GM12878 (cell line): ENCODE results near the gene RRBP1. TPM values are rescaled to one million over a fixed set of nuclear protein-coding genes. Genes with fewer than 3 reads are reported as not detected.

Experiments
- ATAC-seq: fragments of 200-7000 bp; cut with Tn5 transposase; 3 replicates; pipeline ENCODE4 v1.9.1; 2020; ENCODE audit warnings: mild to moderate bottlenecking, moderate library complexity
- BruUV-seq: library from RNA; stranded (reverse); fragments of 400-500 nt; replicated peaks from 2 replicates; lab custom pipeline; 2021; lab: Mats Ljungman, UMichigan
- CTCF ChIA-PET: fragments of 300-600 bp; sonication (Branson Sonifier 250); formaldehyde crosslinking; extraction: SDS; loops from one replicate; lab custom pipeline; 2021; ENCODE audit warnings: inconsistent platforms; lab: Yijun Ruan, JAX
- POLR2A ChIA-PET: fragments of 350-600 bp; formaldehyde crosslinking; extraction: SDS; loops from one replicate; lab custom pipeline; 2021; ENCODE audit warnings: inconsistent platforms; lab: Charles Lee
- RAD21 ChIA-PET: fragments of 300-600 bp; sonication (Branson Sonifier 250); formaldehyde crosslinking; loops from one replicate; lab custom pipeline; 2023; ENCODE audit warnings: antibody characterized with exemption; ENCODE audit not compliant: unreplicated experiment; lab: Charles Lee
- SMC1A ChIA-PET: fragments of 300-600 bp; sonication (Branson Sonifier 250); formaldehyde crosslinking; loops from one replicate; lab custom pipeline; 2023; ENCODE audit not compliant: unreplicated experiment, uncharacterized antibody; lab: Charles Lee
- DNase-seq: peaks from one replicate; pipeline ENCODE4 v3.0.0-alpha.2; 2011; ENCODE audit warnings: low read depth, low spot score
- FAIRE-seq: peaks from 3 replicates; lab custom pipeline; 2011; peaks lifted over from hg19 to GRCh38; lab: Jason Lieb, UNC
- H2AFZ ChIP-seq: 2 replicates; pipeline ENCODE4 v1.6.0; 2011; ENCODE audit warnings: low read depth, low read length, control low read depth; ENCODE audit not compliant: control insufficient read depth
- H3K27ac ChIP-seq: 2 replicates; pipeline ENCODE4 v1.5.1; 2011; ENCODE audit warnings: control low read depth; ENCODE audit not compliant: control insufficient read depth, insufficient read depth
- H3K27me3 ChIP-seq, 2 experiments: replicated peaks in 1 of 2; 2 replicates each; pipeline versions ENCODE4 v1.6.0 to v1.6.1; 2011; ENCODE audit warnings: low read length in 1 of 2; ENCODE audit not compliant: control insufficient read depth in 2 of 2, insufficient read depth in 2 of 2
- H3K36me3 ChIP-seq, 2 experiments: 2 replicates each; pipeline ENCODE4 v1.5.1; 2011; ENCODE audit warnings: low read length in 1 of 2; ENCODE audit not compliant: control insufficient read depth in 2 of 2, insufficient read depth in 2 of 2
- H3K4me1 ChIP-seq: 2 replicates; pipeline ENCODE4 v1.6.1; 2011; ENCODE audit warnings: mild to moderate bottlenecking, low read length, moderate library complexity, mixed read lengths; ENCODE audit not compliant: control insufficient read depth, insufficient read depth
- H3K4me2 ChIP-seq: 2 replicates; pipeline ENCODE4 v1.6.0; 2011; ENCODE audit warnings: control low read depth; ENCODE audit not compliant: control insufficient read depth, insufficient read depth
- H3K4me3 ChIP-seq: fragments of 200-600 bp; sonication (generic); 2 replicates; pipeline ENCODE4 v1.5.1; 2016
- H3K79me2 ChIP-seq: 2 replicates; pipeline ENCODE4 v1.6.0; 2011; ENCODE audit warnings: low read length; ENCODE audit not compliant: control insufficient read depth, insufficient read depth
- H3K9ac ChIP-seq: 2 replicates; pipeline ENCODE4 v1.8.0; 2011; ENCODE audit warnings: low read length, control low read depth, mixed read lengths; ENCODE audit not compliant: control insufficient read depth, insufficient read depth
- H3K9me3 ChIP-seq: replicated peaks from 3 replicates; pipeline ENCODE4 v1.5.1; 2011; ENCODE audit warnings: mild to moderate bottlenecking, low read length; ENCODE audit not compliant: control insufficient read depth, insufficient read depth
- H4K20me1 ChIP-seq: 2 replicates; pipeline ENCODE4 v1.6.0; 2011; ENCODE audit not compliant: control insufficient read depth, insufficient read depth
- BMI1 ChIP-seq: fragments of 450-650 bp; IDR thresholded peaks from 2 replicates; pipeline ENCODE4 v1.6.1; 2016; ENCODE audit warnings: mild to moderate bottlenecking, moderate library complexity, borderline replicate concordance
- CBX3 ChIP-seq: fragments of 200-600 bp; sonication (generic); IDR thresholded peaks from 2 replicates; pipeline ENCODE4 v1.6.1; 2016; ENCODE audit warnings: low read depth, borderline replicate concordance
- PKNOX1 ChIP-seq: fragments of 450-650 bp; IDR thresholded peaks from 2 replicates; pipeline ENCODE4 v1.6.1; 2016; ENCODE audit warnings: mild to moderate bottlenecking
- SIN3A ChIP-seq: IDR thresholded peaks from 2 replicates; pipeline ENCODE4 v1.6.1; 2012; ENCODE audit warnings: low read depth, low read length, improper control_type of control experiment
- SIX5 ChIP-seq: IDR thresholded peaks from 2 replicates; pipeline ENCODE4 v1.6.1; 2011; ENCODE audit warnings: mild to moderate bottlenecking, low read depth, low read length, moderate library complexity; ENCODE audit not compliant: severe bottlenecking
- SKIL ChIP-seq: fragments of 450-650 bp; IDR thresholded peaks from 2 replicates; pipeline ENCODE4 v1.6.1; 2017; ENCODE audit warnings: mild to moderate bottlenecking, low read depth, inconsistent platforms; ENCODE audit not compliant: poor library complexity, severe bottlenecking
- SMAD5 ChIP-seq: IDR thresholded peaks from 2 replicates; pipeline ENCODE4 v1.6.1; 2016; ENCODE audit warnings: antibody characterized with exemption, low read depth
- USF1 ChIP-seq: IDR thresholded peaks from 2 replicates; pipeline ENCODE4 v1.6.1; 2011; ENCODE audit warnings: borderline replicate concordance, low read depth, mild to moderate bottlenecking, moderate library complexity, mixed read lengths, low read length; ENCODE audit not compliant: insufficient read depth; ENCODE audit errors: extremely low read length
- WGBS: methylation state at CpG from one replicate; pipeline ENCODE4 v1.1.6; 2016; ENCODE audit warnings: low lambda C conversion rate; ENCODE audit not compliant: insufficient replicate concordance, insufficient coverage; ENCODE audit errors: missing lambda C conversion rate; 5-methylcytosine and 5-hydroxymethylcytosine counted together
- in situ Hi-C: fragments of 300-500 bp; cut with MboI; formaldehyde crosslinking; loops from 9 replicates; pipeline ENCODE4 v1.14.3; 2018; ENCODE audit warnings: mixed read lengths
- intact Hi-C: fragments of 100-400 bp; cut with micrococcal nuclease; formaldehyde crosslinking; loops from one replicate; pipeline ENCODE4 v1.14.2; 2022; ENCODE audit not compliant: unreplicated experiment
- polyA plus RNA-seq, 11 experiments: library from polyadenylated mRNA; depleted of rRNA in 4 of 11; unstranded in 6 of 11; stranded (reverse) in 5 of 11; fragments of >200 nt; fragmentation: Nextera tagmentation in 4 of 11; fragmentation: Illumina TruSeq in 1 of 11; extraction: Ambion mirVana in 4 of 11; extraction: Trizol in 1 of 11; gene quantifications; 1 replicate in 1 of 11; 2 replicates in 10 of 11; pipeline versions ENCODE4 v1.2.1 to v1.2.3, GENCODE V29; 2011 to 2016; ENCODE audit warnings: inconsistent platforms in 2 of 11, missing spikeins in 2 of 11, low read depth in 1 of 11
- total RNA-seq, 4 experiments: library from RNA; depleted of rRNA in 3 of 4; stranded (reverse); fragments of >200 nt in 3 of 4; fragmentation: Illumina TruSeq in 1 of 4; extraction: Trizol in 1 of 4; gene quantifications; 2 replicates each; pipeline versions ENCODE4 v1.2.1 to v1.2.3, GENCODE V29; 2013 to 2021

Gene RRBP1
- total and polyA plus RNA-seq, 10 of the 15 experiments (the other 5 are each of a cell fraction or from before 2014, with no cell fraction given) = 1.2 to 57.4 (median 24.6) TPM

- TF ChIP-seq SKIL (no peak), PKNOX1 (no peak), BMI1 (no peak), SIX5 (no peak), SIN3A (no peak), CBX3 (no peak)
Observed at GRCh38 chr20:17730071-17730470, 48.0 kb upstream of the RRBP1 start (continued).

- intact Hi-C loops (no loop called here), in situ Hi-C loops (no loop called here)
- Histone ChIP-seq H3K4me2 (no peak overlapping the region), H3K36me3 (no peaks in the 10 kb centered on the region), H3K4me3 (no peak overlapping the region), H3K27ac (no peak overlapping the region), H3K27me3 (peaks cover 0 to 3% of the 10 kb centered on the region in 2 experiments; a peak in 1 of 4 replicates), H2AFZ (no peak overlapping the region), H4K20me1 (no peaks in the 10 kb centered on the region), H3K79me2 (no peaks in the 10 kb centered on the region), H3K4me1 (no peaks in the 10 kb centered on the region), H3K9ac (no peak overlapping the region), H3K9me3 (no peaks in the 10 kb centered on the region)
- POLR2A ChIA-PET = no interaction called here
- CTCF ChIA-PET = interaction anchor here (0.5 kb wide), 1 partner anchor 1345 kb away, joined by 3 read pairs; no protein-coding TSS in a partner anchor
- ATAC-seq (no peak), FAIRE-seq (no peak), DNase-seq (no peak)
- no TSS peak for BruUV-seq
- TF ChIP-seq USF1 = peak; percentile 8
- TF ChIP-seq SMAD5 = no peak
- SMC1A ChIA-PET = interaction anchor here (0.8 kb wide), 1 partner anchor 9 kb away, joined by 3 read pairs; no protein-coding TSS in a partner anchor
- RAD21 ChIA-PET = no interaction called here
- WGBS = 63% methylated on average over 12 of the region's 12 CpGs
Observed at GRCh38 chr20:17728074-17728473, 46.0 kb upstream of the RRBP1 start.
